B cell (primary cell): ENCODE data around the gene NEK6. TPM values are rescaled to one million over a fixed set of nuclear protein-coding genes. Genes with fewer than 3 reads are reported as not detected.

Experiments used
- ATAC-seq: fragments of 200-7000 bp; cut with Tn5 transposase; one replicate; pipeline ENCODE4 v1.10.0; 2021; ENCODE audit warnings: low read depth, mild to moderate bottlenecking, moderate number of reproducible peaks, moderate library complexity
- CTCF ChIA-PET: fragments of 350-600 bp; sonication (Branson Sonifier 250); formaldehyde crosslinking; loops from one replicate; lab custom pipeline; 2021; ENCODE audit warnings: antibody characterized with exemption, inconsistent platforms; lab: Charles Lee
- POLR2A ChIA-PET: fragments of 350-600 bp; sonication (Branson Sonifier 250); formaldehyde crosslinking; loops from one replicate; lab custom pipeline; 2021; ENCODE audit warnings: antibody characterized with exemption; lab: Charles Lee
- DNase-seq: peaks from one replicate; pipeline ENCODE4 v3.0.0; 2013
- H2AFZ ChIP-seq: 2 replicates; pipeline ENCODE4 v1.6.1; 2012; ENCODE audit warnings: mild to moderate bottlenecking, low read depth, low read length; ENCODE audit not compliant: insufficient read depth, poor library complexity, severe bottlenecking
- H3K27ac ChIP-seq, 2 donors: 1 replicate in 1 of 2; 2 replicates in 1 of 2; pipeline ENCODE4 v1.5.1; 2012 to 2013; ENCODE audit warnings: low read length in 2 of 2, mild to moderate bottlenecking in 2 of 2, moderate library complexity in 1 of 2
- H3K27me3 ChIP-seq, 4 experiments: fragments of 200-600 bp in 1 of 4; sonication (generic) in 1 of 4; replicated peaks in 1 of 4; 1 replicate in 2 of 4; 2 replicates in 2 of 4; pipeline versions ENCODE4 v1.6.1 to v1.7.0; 2013 to 2016; ENCODE audit warnings: low read length in 3 of 4, mild to moderate bottlenecking in 2 of 4, mixed read lengths in 1 of 4, moderate library complexity in 1 of 4; ENCODE audit not compliant: insufficient read depth in 4 of 4, control insufficient read depth in 3 of 4; ENCODE audit errors: control extremely low read depth in 1 of 4
- H3K36me3 ChIP-seq, 2 experiments: replicated peaks in 1 of 2; 1 replicate in 1 of 2; 2 replicates in 1 of 2; pipeline versions ENCODE4 v1.6.1 to v1.7.1; 2013; ENCODE audit warnings: low read length in 1 of 2; ENCODE audit not compliant: insufficient read depth in 2 of 2, control insufficient read depth in 1 of 2; ENCODE audit errors: control extremely low read depth in 1 of 2, extremely low read depth in 1 of 2
- H3K4me1 ChIP-seq, 2 donors: fragments of 200-600 bp in 1 of 2; sonication (generic) in 1 of 2; 1 replicate in 1 of 2; 2 replicates in 1 of 2; pipeline versions ENCODE4 v1.5.1 to v1.6.1; 2013 to 2017; ENCODE audit warnings: low read length in 2 of 2; ENCODE audit not compliant: control insufficient read depth in 2 of 2, insufficient read depth in 2 of 2
- H3K4me2 ChIP-seq: replicated peaks from 2 replicates; pipeline ENCODE3; 2012; ENCODE audit warnings: mild to moderate bottlenecking, low read depth, low read length; ENCODE audit not compliant: poor library complexity, severe bottlenecking
- H3K4me3 ChIP-seq, 5 experiments: fragments of 200-600 bp in 1 of 5; sonication (generic) in 1 of 5; 1 replicate in 3 of 5; 2 replicates in 2 of 5; pipeline versions ENCODE4 v1.5.1 to v1.7.0; 2011 to 2016; ENCODE audit warnings: low read length in 4 of 5, mild to moderate bottlenecking in 4 of 5, low read depth in 2 of 5, control low read depth in 1 of 5, moderate library complexity in 1 of 5; ENCODE audit not compliant: insufficient read depth in 1 of 5; ENCODE audit errors: control extremely low read depth in 1 of 5, extremely low read depth in 1 of 5
- H3K79me2 ChIP-seq: fragments of 200-600 bp; sonication (generic); one replicate; pipeline ENCODE4 v1.6.0; 2016; ENCODE audit warnings: low read length; ENCODE audit not compliant: control insufficient read depth, insufficient read depth
- H3K9ac ChIP-seq: fragments of 200-600 bp; sonication (generic); 2 replicates; pipeline ENCODE4 v1.6.1; 2017; ENCODE audit warnings: mild to moderate bottlenecking, low read length, moderate library complexity
- H3K9me3 ChIP-seq, 3 donors: one replicate each; pipeline versions ENCODE4 v1.6.1 to v1.7.1; 2013; ENCODE audit warnings: low read length in 2 of 3; ENCODE audit not compliant: control insufficient read depth in 2 of 3, insufficient read depth in 1 of 3; ENCODE audit errors: control extremely low read depth in 1 of 3
- H4K20me1 ChIP-seq: 2 replicates; pipeline ENCODE4 v1.6.0; 2012; ENCODE audit warnings: mild to moderate bottlenecking, low read length; ENCODE audit not compliant: insufficient read depth, control insufficient read depth, poor library complexity, severe bottlenecking
- H3K27ac Mint-ChIP-seq: one replicate; pipeline ENCODE4 v1.8.0; 2021; ENCODE audit warnings: mixed read lengths
- H3K27me3 Mint-ChIP-seq: one replicate; pipeline ENCODE4 v1.8.0; 2021; ENCODE audit warnings: mixed read lengths
- H3K4me1 Mint-ChIP-seq: one replicate; pipeline ENCODE4 v1.8.0; 2021; ENCODE audit warnings: mixed read lengths
- H3K4me3 Mint-ChIP-seq: one replicate; pipeline ENCODE4 v1.8.0; 2021; ENCODE audit warnings: mixed read lengths
- H3K9me3 Mint-ChIP-seq: one replicate; pipeline ENCODE4 v1.8.0; 2022; ENCODE audit warnings: mixed read lengths; ENCODE audit not compliant: insufficient read depth
- CTCF ChIP-seq: fragments of 200-600 bp; IDR thresholded peaks from one replicate; pipeline ENCODE4 v1.8.0; 2022; ENCODE audit warnings: antibody characterized with exemption, mild to moderate bottlenecking
- EZH2 ChIP-seq: IDR thresholded peaks from 2 replicates; pipeline ENCODE4 v1.6.1; 2012; ENCODE audit warnings: borderline replicate concordance, low read depth, mild to moderate bottlenecking, moderate library complexity, low read length; ENCODE audit not compliant: insufficient read depth, poor library complexity, severe bottlenecking
- WGBS: methylation state at CpG from one replicate; pipeline ENCODE4 v1.1.5; 2013; ENCODE audit warnings: missing lambda C conversion rate; ENCODE audit not compliant: insufficient coverage; 5-methylcytosine and 5-hydroxymethylcytosine counted together
- intact Hi-C: fragments of 100-400 bp; cut with micrococcal nuclease; formaldehyde crosslinking; loops from one replicate; pipeline ENCODE4 v1.10.0; 2022
- polyA plus RNA-seq: library from polyadenylated mRNA; depleted of rRNA; stranded (reverse); fragments of >200 nt; gene quantifications from 2 replicates; pipeline ENCODE4 v1.2.3, GENCODE V29; 2012
- total RNA-seq, 2 donors: library from RNA; stranded (reverse); fragments of 120-200 nt in 1 of 2; gene quantifications; 1 replicate in 1 of 2; 2 replicates in 1 of 2; pipeline versions ENCODE4 v1.2.3 to v1.2.4, GENCODE V29; 2013 to 2022

The NEK6 gene
- total and polyA plus RNA-seq, 2 donors (not counting 1 experiment from before 2014, with no cell fraction given): 40.0 to 63.1 TPM

GRCh38 chr9:124351672-124352468 is 94.1 kb downstream of the NEK6 start:
- intact Hi-C loops: no loop called here
- H3K9ac ChIP-seq: no peak overlapping the region
- WGBS: 96% methylated on average over 8 of the region's 15 CpGs
- H3K9me3 Mint-ChIP-seq: no peaks in the 10 kb centered on the region
- no peak overlapping the region for H3K4me3 ChIP-seq
- no peaks in the 10 kb centered on the region for H3K27me3 Mint-ChIP-seq
- ATAC-seq (no peak), DNase-seq (no peak)
- H3K4me2 ChIP-seq: no peak overlapping the region
- no peak for TF ChIP-seq EZH2
- TF ChIP-seq CTCF: no peak
- H3K4me1 Mint-ChIP-seq: no peaks in the 10 kb centered on the region
- ChIA-PET POLR2A (no interaction called here), CTCF (no interaction called here)
- no peak overlapping the region for H3K27ac ChIP-seq
- peaks cover 4% of the 10 kb centered on the region for H3K79me2 ChIP-seq
- no peak overlapping the region for H3K4me3 Mint-ChIP-seq
- no peaks in the 10 kb centered on the region for H3K27me3 ChIP-seq
- H3K9me3 ChIP-seq: no peaks in the 10 kb centered on the region
- H3K27ac Mint-ChIP-seq: peak overlapping the region; percentile 26
- H3K36me3 ChIP-seq: peaks cover 0 to 91% of the 10 kb centered on the region in 2 experiments
- H4K20me1 ChIP-seq: peaks cover 27% of the 10 kb centered on the region
- H3K4me1 ChIP-seq: no peaks in the 10 kb centered on the region
- no peak overlapping the region for H2AFZ ChIP-seq

- H3K4me1 Mint-ChIP-seq: no peaks in the 10 kb centered on the region
- Histone ChIP-seq H4K20me1 (peaks cover 34% of the 10 kb centered on the region), H3K9me3 (no peaks in the 10 kb centered on the region), H3K27ac (no peak overlapping the region), H2AFZ (no peak overlapping the region), H3K79me2 (peaks cover 6% of the 10 kb centered on the region), H3K4me1 (no peaks in the 10 kb centered on the region), H3K27me3 (no peaks in the 10 kb centered on the region), H3K9ac (no peak overlapping the region), H3K36me3 (peaks cover 0 to 92% of the 10 kb centered on the region in 2 experiments), H3K4me3 (no peak overlapping the region), H3K4me2 (no peak overlapping the region)
- H3K4me3 Mint-ChIP-seq: no peak overlapping the region
- WGBS: 97% methylated on average over 8 of the region's 8 CpGs
- POLR2A ChIA-PET: no interaction called here
- no peak for TF ChIP-seq CTCF
- TF ChIP-seq EZH2: no peak
- H3K27me3 Mint-ChIP-seq: no peaks in the 10 kb centered on the region
- no peak for DNase-seq
- no peak overlapping the region for H3K27ac Mint-ChIP-seq
- intact Hi-C loops: no loop called here
- CTCF ChIA-PET: no interaction called here
- no peaks in the 10 kb centered on the region for H3K9me3 Mint-ChIP-seq
- no peak for ATAC-seq
Observed at GRCh38 chr9:124352616-124353015, 94.9 kb downstream of the NEK6 start.
